Measurements from ENCODE around the gene F12. TPM values are rescaled to one million over a fixed set of nuclear protein-coding genes. Genes with fewer than 3 reads are reported as not detected.

Gene F12
- total and polyA plus RNA-seq, 3 experiments from 2014 or later: 1.9 to 10.3 (median 9.2) TPM

GRCh38 chr5:177357146-177357458 is 52.3 kb downstream of the F12 start:
- ChIA-PET CTCF (interaction anchor here (1.2 to 11.5 kb wide), 6 partner anchors 13 to 97 kb away, joined by 3 to 118 read pairs (median 4); no protein-coding TSS in a partner anchor), POLR2A (interaction anchor here (1.0 kb wide), 1 partner anchor 14 kb away, joined by 5 read pairs; no protein-coding TSS in a partner anchor)
- H3K27ac Mint-ChIP-seq: peak overlapping the region; percentile 58 to 100 (median 94)
- no peak for DNase-seq
- peak overlapping the region; percentile 85 for H3K4me3 ChIP-seq (ENCODE audit: low read length)
- peaks cover 0 to 20% (median 3%) of the 10 kb centered on the region in 3 donors for H3K36me3 Mint-ChIP-seq
- H3K4me1 ChIP-seq (ENCODE audit: insufficient read depth, low read length): peaks cover 64% of the 10 kb centered on the region
- H3K4me1 Mint-ChIP-seq: peaks cover 65 to 76% (median 74%) of the 10 kb centered on the region in 3 donors
- H3K27me3 ChIP-seq (ENCODE audit: insufficient read depth, low read length, poor library complexity, severe bottlenecking): no peaks in the 10 kb centered on the region
- no peaks in the 10 kb centered on the region for H3K27me3 Mint-ChIP-seq
- H3K36me3 ChIP-seq (ENCODE audit: insufficient read depth, low read length): no peaks in the 10 kb centered on the region
- H3K9me3 Mint-ChIP-seq: peaks cover 0 to 2% (median 0%) of the 10 kb centered on the region in 5 donors
- no peaks in the 10 kb centered on the region for H3K9me3 ChIP-seq (ENCODE audit: low read length)
- H3K27ac ChIP-seq (ENCODE audit: low read depth, low read length): peak overlapping the region; percentile 79
- H3K4me3 Mint-ChIP-seq: peak overlapping the region; percentile 84 to 95 (median 86)

- ChIA-PET CTCF (interaction anchor here (1.2 to 11.5 kb wide), 7 partner anchors 13 to 99 kb away, joined by 3 to 118 read pairs (median 4); no protein-coding TSS in a partner anchor), POLR2A (interaction anchor here (1.0 kb wide), 1 partner anchor 14 kb away, joined by 5 read pairs; no protein-coding TSS in a partner anchor)
- H3K27ac Mint-ChIP-seq: peak overlapping the region in 7 of 8 donors; percentile 75 to 100 (median 95)
Observed at GRCh38 chr5:177356746-177357145, 52.6 kb downstream of the F12 start.

GRCh38 chr5:177355868-177356168 is 53.5 kb downstream of the F12 start:
- no peaks in the 10 kb centered on the region for H3K9me3 ChIP-seq (ENCODE audit: low read length)
- H3K36me3 ChIP-seq (ENCODE audit: insufficient read depth, low read length): no peaks in the 10 kb centered on the region
- no peak overlapping the region for H3K27ac ChIP-seq (ENCODE audit: low read depth, low read length)
- DNase-seq: no peak
- Mint-ChIP-seq H3K27ac (peak overlapping the region in 4 of 8 donors; percentile 41 to 91 (median 58)), H3K36me3 (peaks cover 0 to 25% (median 3%) of the 10 kb centered on the region in 3 donors), H3K9me3 (peaks cover 0 to 2% (median 0%) of the 10 kb centered on the region in 5 donors), H3K4me3 (peak overlapping the region in 1 of 7 donors; percentile 84), H3K4me1 (peaks cover 62 to 76% (median 74%) of the 10 kb centered on the region in 3 donors), H3K27me3 (no peaks in the 10 kb centered on the region)
- H3K4me3 ChIP-seq (ENCODE audit: low read length): no peak overlapping the region
- peaks cover 57% of the 10 kb centered on the region for H3K4me1 ChIP-seq (ENCODE audit: insufficient read depth, low read length)
- ChIA-PET POLR2A (no interaction called here), CTCF (interaction anchor here (1.7 to 11.5 kb wide), 4 partner anchors 14 to 100 kb away, joined by 4 to 118 read pairs (median 5); no protein-coding TSS in a partner anchor)
- no peaks in the 10 kb centered on the region for H3K27me3 ChIP-seq (ENCODE audit: insufficient read depth, low read length, poor library complexity, severe bottlenecking)

More at GRCh38 chr5:177356746-177357145, 52.6 kb downstream of the F12 start:
- Mint-ChIP-seq H3K36me3 (peaks cover 0 to 18% (median 3%) of the 10 kb centered on the region in 3 donors), H3K4me1 (peaks cover 65 to 76% (median 74%) of the 10 kb centered on the region in 3 donors), H3K4me3 (peak overlapping the region; percentile 84 to 95 (median 86)), H3K9me3 (peaks cover 0 to 2% (median 0%) of the 10 kb centered on the region in 5 donors), H3K27me3 (no peaks in the 10 kb centered on the region)
- Histone ChIP-seq H3K9me3 (ENCODE audit: low read length) (no peaks in the 10 kb centered on the region), H3K4me1 (ENCODE audit: insufficient read depth, low read length) (peaks cover 63% of the 10 kb centered on the region), H3K4me3 (ENCODE audit: low read length) (peak overlapping the region; percentile 85), H3K27ac (ENCODE audit: low read depth, low read length) (no peak overlapping the region), H3K27me3 (ENCODE audit: insufficient read depth, low read length, poor library complexity, severe bottlenecking) (no peaks in the 10 kb centered on the region), H3K36me3 (ENCODE audit: insufficient read depth, low read length) (no peaks in the 10 kb centered on the region)
- DNase-seq: no peak

- Histone ChIP-seq H3K27ac (ENCODE audit: low read depth, low read length) (no peak overlapping the region), H3K9me3 (ENCODE audit: low read length) (no peaks in the 10 kb centered on the region), H3K4me3 (ENCODE audit: low read length) (no peak overlapping the region), H3K27me3 (ENCODE audit: insufficient read depth, low read length, poor library complexity, severe bottlenecking) (no peaks in the 10 kb centered on the region), H3K4me1 (ENCODE audit: insufficient read depth, low read length) (peaks cover 59% of the 10 kb centered on the region), H3K36me3 (ENCODE audit: insufficient read depth, low read length) (no peaks in the 10 kb centered on the region)
- CTCF ChIA-PET: interaction anchor here (0.9 to 11.5 kb wide), 6 partner anchors 14 to 100 kb away, joined by 4 to 118 read pairs (median 6); no protein-coding TSS in a partner anchor
- Mint-ChIP-seq H3K27me3 (no peaks in the 10 kb centered on the region), H3K9me3 (peaks cover 0 to 2% (median 0%) of the 10 kb centered on the region in 5 donors), H3K4me1 (peaks cover 66 to 76% (median 76%) of the 10 kb centered on the region in 3 donors), H3K27ac (peak overlapping the region in 6 of 8 donors; percentile 11 to 91 (median 58)), H3K36me3 (peaks cover 0 to 29% (median 3%) of the 10 kb centered on the region in 3 donors), H3K4me3 (peak overlapping the region in 4 of 7 donors; percentile 15 to 51 (median 26))
- POLR2A ChIA-PET: no interaction called here
- no peak for DNase-seq
Observed at GRCh38 chr5:177355162-177355867, 54.0 kb downstream of the F12 start.

GRCh38 chr5:177354711-177355110 is 54.7 kb downstream of the F12 start:
- ChIA-PET POLR2A (no interaction called here), CTCF (interaction anchor here (0.9 to 11.5 kb wide), 8 partner anchors 15 to 102 kb away, joined by 3 to 118 read pairs (median 6); no protein-coding TSS in a partner anchor)
- H3K27me3 Mint-ChIP-seq: no peaks in the 10 kb centered on the region
- Histone ChIP-seq H3K4me1 (ENCODE audit: insufficient read depth, low read length) (peaks cover 59% of the 10 kb centered on the region), H3K36me3 (ENCODE audit: insufficient read depth, low read length) (peaks cover 4% of the 10 kb centered on the region), H3K27me3 (ENCODE audit: insufficient read depth, low read length, poor library complexity, severe bottlenecking) (no peaks in the 10 kb centered on the region), H3K4me3 (ENCODE audit: low read length) (no peak overlapping the region), H3K27ac (ENCODE audit: low read depth, low read length) (no peak overlapping the region), H3K9me3 (ENCODE audit: low read length) (no peaks in the 10 kb centered on the region)
- no peak for DNase-seq
- H3K9me3 Mint-ChIP-seq: peaks cover 0 to 2% (median 0%) of the 10 kb centered on the region in 5 donors
- peak overlapping the region in 3 of 8 donors; percentile 24 to 81 (median 40) for H3K27ac Mint-ChIP-seq
- H3K4me3 Mint-ChIP-seq: peak overlapping the region in 1 of 7 donors; percentile 53
- H3K4me1 Mint-ChIP-seq: peaks cover 66 to 76% (median 76%) of the 10 kb centered on the region in 3 donors
- peaks cover 0 to 29% (median 0%) of the 10 kb centered on the region in 3 donors for H3K36me3 Mint-ChIP-seq

GRCh38 chr5:177354256-177354655 is 55.1 kb downstream of the F12 start:
- Mint-ChIP-seq H3K27ac (peak overlapping the region in 3 of 8 donors; percentile 40 to 81 (median 80)), H3K4me3 (peak overlapping the region in 3 of 7 donors; percentile 21 to 53 (median 51)), H3K4me1 (peaks cover 66 to 76% (median 76%) of the 10 kb centered on the region in 3 donors), H3K36me3 (peaks cover 0 to 33% (median 0%) of the 10 kb centered on the region in 3 donors), H3K27me3 (no peaks in the 10 kb centered on the region), H3K9me3 (peaks cover 0 to 2% (median 0%) of the 10 kb centered on the region in 5 donors)
- H3K27ac ChIP-seq (ENCODE audit: low read depth, low read length): no peak overlapping the region
- ChIA-PET POLR2A (no interaction called here), CTCF (interaction anchor here (0.9 to 11.5 kb wide), 6 partner anchors 16 to 103 kb away, joined by 3 to 118 read pairs (median 6); no protein-coding TSS in a partner anchor)
- H3K4me3 ChIP-seq (ENCODE audit: low read length): no peak overlapping the region
- H3K27me3 ChIP-seq (ENCODE audit: insufficient read depth, low read length, poor library complexity, severe bottlenecking): no peaks in the 10 kb centered on the region
- no peaks in the 10 kb centered on the region for H3K9me3 ChIP-seq (ENCODE audit: low read length)
- DNase-seq: no peak
- H3K36me3 ChIP-seq (ENCODE audit: insufficient read depth, low read length): peaks cover 9% of the 10 kb centered on the region
- H3K4me1 ChIP-seq (ENCODE audit: insufficient read depth, low read length): peaks cover 59% of the 10 kb centered on the region

- Mint-ChIP-seq H3K9me3 (peaks cover 0 to 2% (median 0%) of the 10 kb centered on the region in 5 donors), H3K27me3 (no peaks in the 10 kb centered on the region), H3K36me3 (peaks cover 0 to 30% (median 0%) of the 10 kb centered on the region in 3 donors), H3K4me3 (peak overlapping the region in 3 of 7 donors; percentile 43 to 51 (median 44)), H3K4me1 (peaks cover 62 to 74% (median 72%) of the 10 kb centered on the region in 3 donors), H3K27ac (peak overlapping the region in 2 of 8 donors; percentile 50 to 62)
- H3K27me3 ChIP-seq (ENCODE audit: insufficient read depth, low read length, poor library complexity, severe bottlenecking): no peaks in the 10 kb centered on the region
- H3K9me3 ChIP-seq (ENCODE audit: low read length): no peaks in the 10 kb centered on the region
- no peak overlapping the region for H3K4me3 ChIP-seq (ENCODE audit: low read length)
- DNase-seq: no peak
- H3K27ac ChIP-seq (ENCODE audit: low read depth, low read length): no peak overlapping the region
- H3K4me1 ChIP-seq (ENCODE audit: insufficient read depth, low read length): peaks cover 58% of the 10 kb centered on the region
- CTCF ChIA-PET: interaction anchor here (1.2 to 11.5 kb wide), 5 partner anchors 9 to 102 kb away, joined by 5 to 118 read pairs (median 13); no protein-coding TSS in a partner anchor
- H3K36me3 ChIP-seq (ENCODE audit: insufficient read depth, low read length): peaks cover 13% of the 10 kb centered on the region
- POLR2A ChIA-PET: interaction anchor here (0.6 to 1.5 kb wide), 2 partner anchors 17 to 220 kb away, joined by 3 to 4 read pairs; partner anchors contain the start of gene NSD1
Observed at GRCh38 chr5:177353093-177353492, 56.3 kb downstream of the F12 start.
